ENCODE results near the gene TMEM132D. TPM values are rescaled to one million over a fixed set of nuclear protein-coding genes. Genes with fewer than 3 reads are reported as not detected.

TMEM132D gene
- total and polyA plus RNA-seq, 2 of the 4 experiments (the other 2 are of a cell fraction) = not detected

GRCh38 chr12:129607756-129608155 is 296.1 kb downstream of the TMEM132D start:
- H2BK120ac ChIP-seq (ENCODE audit: low read depth, low read length) = no peak overlapping the region
- no peak overlapping the region for H4K5ac ChIP-seq (ENCODE audit: low read depth, low read length)
- in situ Hi-C loops (cut with MboI; ENCODE audit: low sequenced_read_pairs) = no loop called here
- H3K4ac ChIP-seq (ENCODE audit: low read depth, low read length) = no peak overlapping the region
- no peaks in the 10 kb centered on the region for H3K79me1 ChIP-seq (ENCODE audit: low read depth in 1 of 2, low read length in 2 of 2)
- no peak overlapping the region for H3K4me3 ChIP-seq (ENCODE audit: insufficient read depth, low read depth, low read length)
- dilution Hi-C loops (cut with HindIII; ENCODE audit: low sequenced_read_pairs, unreplicated experiment) = no loop called here
- H3K14ac ChIP-seq (replicated peaks; ENCODE audit: low read depth, low read length) = no peak overlapping the region
- no peak overlapping the region for H3K9ac ChIP-seq (ENCODE audit: low read depth, low read length)
- no peaks in the 10 kb centered on the region for H4K20me1 ChIP-seq (ENCODE audit: insufficient read depth, low read length)
- H3K9me3 ChIP-seq (ENCODE audit: control insufficient read depth, insufficient read depth, low read length) = peaks cover 18% of the 10 kb centered on the region
- no peak overlapping the region for H2AFZ ChIP-seq (replicated peaks; ENCODE audit: low read length, poor library complexity)
- ChIA-PET CTCF (no interaction called here), POLR2A (ENCODE audit: unreplicated experiment) (no interaction called here)
- TF ChIP-seq CEBPB (IDR thresholded peaks at IDR 0.05; ENCODE audit: low read depth, low read length) (no peak), MXI1 (IDR thresholded peaks at IDR 0.05; ENCODE audit: borderline replicate concordance, low read depth, low read length) (no peak), MAFK (IDR thresholded peaks at IDR 0.05; ENCODE audit: low read depth, low read length) (no peak), CTCF (conservative IDR thresholded peaks at IDR 0.05; ENCODE audit: low read depth, low read length) (no peak), BHLHE40 (IDR thresholded peaks at IDR 0.05; ENCODE audit: low read depth, low read length) (no peak), RCOR1 (IDR thresholded peaks at IDR 0.05; ENCODE audit: insufficient replicate concordance, low read length) (no peak), RFX5 (IDR thresholded peaks at IDR 0.05; ENCODE audit: low read depth, low read length) (no peak), POLR2A (IDR thresholded peaks at IDR 0.05; ENCODE audit: low read depth, low read length) (no peak), RAD21 (IDR thresholded peaks at IDR 0.05; ENCODE audit: low read length) (no peak), ELK1 (IDR thresholded peaks at IDR 0.05; ENCODE audit: borderline replicate concordance, low read depth, low read length) (no peak), NFE2L2 (IDR thresholded peaks at IDR 0.05; ENCODE audit: low read depth, low read length) (no peak), MAZ (IDR thresholded peaks at IDR 0.05; ENCODE audit: borderline replicate concordance, low read depth, low read length) (no peak), FOS (IDR thresholded peaks at IDR 0.05; ENCODE audit: low read depth, low read length) (no peak), SMC3 (IDR thresholded peaks at IDR 0.05; ENCODE audit: low read depth, low read length) (no peak)
- TF ChIP-seq, protein P1, sequence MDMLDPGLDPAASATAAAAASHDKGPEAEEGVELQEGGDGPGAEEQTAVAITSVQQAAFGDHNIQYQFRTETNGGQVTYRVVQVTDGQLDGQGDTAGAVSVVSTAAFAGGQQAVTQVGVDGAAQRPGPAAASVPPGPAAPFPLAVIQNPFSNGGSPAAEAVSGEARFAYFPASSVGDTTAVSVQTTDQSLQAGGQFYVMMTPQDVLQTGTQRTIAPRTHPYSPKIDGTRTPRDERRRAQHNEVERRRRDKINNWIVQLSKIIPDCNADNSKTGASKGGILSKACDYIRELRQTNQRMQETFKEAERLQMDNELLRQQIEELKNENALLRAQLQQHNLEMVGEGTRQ (IDR thresholded peaks at IDR 0.05; ENCODE audit: low read depth, low read length) = no peak
- no peak overlapping the region for H2BK20ac ChIP-seq (ENCODE audit: low read depth, low read length)
- no peak overlapping the region for H3K4me2 ChIP-seq (ENCODE audit: low read depth, low read length)
- no peak overlapping the region for H2AK5ac ChIP-seq (ENCODE audit: low read depth, low read length)
- DNase-seq (no peak), ATAC-seq (ENCODE audit: low read depth) (no peak)
- H3K4me1 ChIP-seq (ENCODE audit: control insufficient read depth, insufficient read depth, low read length) = no peaks in the 10 kb centered on the region
- no peak overlapping the region for H3K56ac ChIP-seq (ENCODE audit: extremely low read depth, insufficient read depth, low read length)
- no peak overlapping the region for H4K8ac ChIP-seq (ENCODE audit: low read depth in 2 of 2, low read length in 2 of 2)
- no peaks in the 10 kb centered on the region for H3K36me3 ChIP-seq (ENCODE audit: control insufficient read depth, insufficient read depth, low read length)
- no peak overlapping the region for H3K23ac ChIP-seq (ENCODE audit: low read depth, low read length)
- H2BK15ac ChIP-seq (ENCODE audit: low read depth, low read length) = no peak overlapping the region
- no TSS peak for BruUV-seq (replicated peaks)
- intact Hi-C loops (cut with micrococcal nuclease) = no loop called here
- H3K27me3 ChIP-seq (ENCODE audit: control insufficient read depth, insufficient read depth, low read length) = no peaks in the 10 kb centered on the region
- no CpG with 5 or more reads among the region's 5 CpGs for WGBS, 2 experiments (ENCODE audit: extremely low coverage in 2 of 2, insufficient read length in 1 of 2)
- H2BK5ac ChIP-seq (ENCODE audit: low read depth, low read length, poor library complexity, severe bottlenecking) = no peak overlapping the region
- H4K91ac ChIP-seq (ENCODE audit: insufficient read depth, low read depth, low read length) = no peak overlapping the region
- no peaks in the 10 kb centered on the region for H3K9me1 ChIP-seq (ENCODE audit: insufficient read depth, low read length)
- no peak overlapping the region for H3K27ac ChIP-seq (ENCODE audit: insufficient read depth, low read length)
- no peak overlapping the region for H3K18ac ChIP-seq (ENCODE audit: low read depth, low read length)
- H2AK9ac ChIP-seq (replicated peaks; ENCODE audit: low read depth, low read length, poor library complexity) = no peak overlapping the region
